A549 (cell line): ENCODE data around the gene FGFBP2. TPM values are rescaled to one million over a fixed set of nuclear protein-coding genes. Genes with fewer than 3 reads are reported as not detected.
"Not testable (repeated sequence)": the region's sequence is repeated elsewhere in the genome, so short reads cannot be mapped to it uniquely, and the experiment has no call there.

ENCODE experiments used
- ATAC-seq, 2 experiments: fragments of 200-7000 bp in 1 of 2; fragments of >200 bp in 1 of 2; cut with Nextera tagmentation in 1 of 2; cut with Tn5 transposase in 1 of 2; 3 replicates each; pipeline versions ENCODE4 v1.8.0 to v1.9.1; 2018 to 2020; ENCODE audit warnings: mild to moderate bottlenecking in 1 of 2, moderate library complexity in 1 of 2
- CTCF ChIA-PET: fragments of 300-600 bp; sonication (Branson Sonifier 250); formaldehyde crosslinking; extraction: SDS; loops from one replicate; lab custom pipeline; 2021; ENCODE audit warnings: antibody characterized with exemption, inconsistent platforms; lab: Yijun Ruan, JAX
- POLR2A ChIA-PET: fragments of 350-600 bp; formaldehyde crosslinking; extraction: SDS; loops from one replicate; lab custom pipeline; 2021; ENCODE audit warnings: antibody characterized with exemption, inconsistent platforms; lab: Yijun Ruan, JAX
- DNase-seq, 2 experiments: peaks; one replicate each; pipeline versions ENCODE4 v3.0.0 to v3.0.0-alpha.2; 2011 to 2016; ENCODE audit warnings: low read depth in 1 of 2, low spot score in 1 of 2
- FAIRE-seq: peaks from 2 replicates; lab custom pipeline; 2011; peaks lifted over from hg19 to GRCh38; lab: Jason Lieb, UNC
- H3K27ac ChIP-seq, 2 experiments: fragments of >200 bp; sonication (Bioruptor Twin); formaldehyde crosslinking; 3 replicates each; pipeline ENCODE4 v1.5.1; 2016 to 2017
- H3K4me1 ChIP-seq: fragments of >200 bp; sonication (Bioruptor Twin); formaldehyde crosslinking; 3 replicates; pipeline ENCODE4 v1.6.1; 2016
- H3K4me2 ChIP-seq: fragments of >200 bp; sonication (Bioruptor Twin); formaldehyde crosslinking; 3 replicates; pipeline ENCODE4 v1.6.1; 2016
- H3K4me3 ChIP-seq: fragments of >200 bp; sonication (Bioruptor Twin); formaldehyde crosslinking; 3 replicates; pipeline ENCODE4 v1.5.1; 2016
- H3K9me3 ChIP-seq: fragments of >200 bp; sonication (Bioruptor Twin); formaldehyde crosslinking; 3 replicates; pipeline ENCODE4 v1.6.1; 2016
- CHD4 ChIP-seq: fragments of 200-600 bp; sonication (generic); IDR thresholded peaks from 2 replicates; pipeline ENCODE4 v1.6.1; 2016; ENCODE audit warnings: antibody characterized with exemption, mild to moderate bottlenecking, borderline replicate concordance
- ESRRA ChIP-seq: fragments of 150-350 bp; IDR thresholded peaks from 2 replicates; pipeline ENCODE4 v1.6.1; 2014; ENCODE audit warnings: mild to moderate bottlenecking, low read length, borderline replicate concordance
- FOSB ChIP-seq: fragments of 250-450 bp; sonication (Bioruptor Pico); IDR thresholded peaks from 2 replicates; pipeline ENCODE4 v1.5.0; 2020; ENCODE audit warnings: mild to moderate bottlenecking, moderate library complexity
- FOXS1 ChIP-seq: fragments of 250-450 bp; sonication (Bioruptor Pico); IDR thresholded peaks from 2 replicates; pipeline ENCODE4 v1.5.0; 2020; ENCODE audit warnings: mild to moderate bottlenecking, moderate library complexity
- HEYL ChIP-seq: fragments of 250-450 bp; sonication (Bioruptor Pico); IDR thresholded peaks from 2 replicates; pipeline ENCODE4 v1.8.0; 2021; ENCODE audit warnings: mild to moderate bottlenecking, moderate library complexity
- HOXB5 ChIP-seq: fragments of 250-450 bp; sonication (Bioruptor Pico); IDR thresholded peaks from 2 replicates; pipeline ENCODE4 v1.5.0; 2020; ENCODE audit warnings: mild to moderate bottlenecking, moderate library complexity
- KDM1A ChIP-seq: fragments of 200-600 bp; sonication (generic); IDR thresholded peaks from 2 replicates; pipeline ENCODE4 v1.6.1; 2016; ENCODE audit warnings: low read depth, mild to moderate bottlenecking
- NPAS2 ChIP-seq: fragments of 250-450 bp; sonication (Bioruptor Pico); IDR thresholded peaks from 2 replicates; pipeline ENCODE4 v1.8.0; 2022; ENCODE audit warnings: mild to moderate bottlenecking, moderate library complexity, borderline replicate concordance
- POLR2A ChIP-seq: IDR thresholded peaks from 2 replicates; pipeline ENCODE4 v1.6.1; 2012; ENCODE audit warnings: mild to moderate bottlenecking, low read length
- RARB ChIP-seq: fragments of 250-450 bp; sonication (Bioruptor Pico); IDR thresholded peaks from 2 replicates; pipeline ENCODE4 v1.8.0; 2021; ENCODE audit warnings: mild to moderate bottlenecking, moderate library complexity
- RNF2 ChIP-seq: fragments of 200-600 bp; sonication (generic); IDR thresholded peaks from 2 replicates; pipeline ENCODE4 v1.6.1; 2016; ENCODE audit warnings: low read depth, mild to moderate bottlenecking, antibody characterized with exemption, moderate library complexity, borderline replicate concordance
- TFCP2L1 ChIP-seq: fragments of 250-450 bp; sonication (Bioruptor Pico); IDR thresholded peaks from 2 replicates; pipeline ENCODE4 v1.5.0; 2021; ENCODE audit warnings: mild to moderate bottlenecking
- TP53 ChIP-seq: fragments of 250-450 bp; sonication (Bioruptor Pico); IDR thresholded peaks from 2 replicates; pipeline ENCODE4 v1.5.0; 2021; ENCODE audit warnings: mild to moderate bottlenecking, moderate library complexity
- ZFP36 ChIP-seq: fragments of 450-650 bp; IDR thresholded peaks from 2 replicates; pipeline ENCODE4 v1.6.1; 2014; ENCODE audit warnings: borderline replicate concordance; ENCODE audit not compliant: partially characterized antibody
- ZSCAN20 ChIP-seq: fragments of 250-450 bp; sonication (Bioruptor Pico); IDR thresholded peaks from 2 replicates; pipeline ENCODE4 v1.8.0; 2022; ENCODE audit warnings: mild to moderate bottlenecking, moderate library complexity
- WGBS: methylation state at CpG from one replicate; pipeline ENCODE4 v1.1.6; 2017; ENCODE audit errors: missing lambda C conversion rate; 5-methylcytosine and 5-hydroxymethylcytosine counted together
- polyA plus RNA-seq, 4 experiments: library from polyadenylated mRNA; depleted of rRNA in 3 of 4; stranded (reverse); fragments of >200 nt; fragmentation: RNase III in 1 of 4; extraction: RNeasy Plus Mini Kit Qiagen cat#74134 plus additional on column Dnase treatment in 1 of 4; gene quantifications; 2 replicates in 3 of 4; 3 replicates in 1 of 4; pipeline ENCODE4 v1.2.3, GENCODE V29; 2011 to 2017
- TF ChIP-seq, protein P1 (sequence below): IDR thresholded peaks from 2 replicates; pipeline ENCODE4 v1.6.1; 2012
- TF ChIP-seq, protein P2 (sequence below): fragments of 250-450 bp; sonication (Bioruptor Pico); IDR thresholded peaks from 2 replicates; pipeline ENCODE4 v1.5.0; 2020; ENCODE audit warnings: low read depth, mild to moderate bottlenecking, moderate library complexity
- TF ChIP-seq, protein P3 (sequence below): IDR thresholded peaks from 2 replicates; pipeline ENCODE4 v1.6.1; 2012; ENCODE audit warnings: low read depth, borderline replicate concordance

FGFBP2 gene
- polyA plus RNA-seq, 2 of the 4 experiments (the other 2 are of a cell fraction) = not detected

DNA sequence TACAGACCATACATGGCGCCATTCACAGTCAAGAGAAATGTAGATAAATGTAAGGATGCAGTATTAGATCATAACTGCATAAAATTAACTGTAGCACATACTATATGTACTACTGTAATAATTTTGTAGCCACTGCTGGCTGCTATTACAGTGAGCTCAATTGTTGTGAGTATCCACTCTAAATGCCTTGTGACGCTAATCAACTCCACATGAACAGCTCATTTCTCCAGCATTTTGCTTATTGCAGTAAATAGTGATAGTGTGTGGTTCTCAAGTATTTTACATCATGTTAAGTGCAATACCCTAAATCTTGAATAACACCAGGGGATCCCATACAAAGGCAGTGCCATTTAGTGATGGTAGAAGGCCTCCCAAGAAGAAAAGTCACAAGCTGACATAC lies 45.7 kb downstream of the FGFBP2 start:
- Histone ChIP-seq H3K4me2 (no peak overlapping the region), H3K9me3 (no peaks in the 10 kb centered on the region), H3K27ac (no peak overlapping the region), H3K4me3 (no peak overlapping the region), H3K4me1 (peaks cover 51% of the 10 kb centered on the region)
- ChIA-PET CTCF (interaction anchor here (2.1 kb wide), 1 partner anchor 39 kb away, joined by 11 read pairs; no protein-coding TSS in a partner anchor), POLR2A (no interaction called here)
- no peak for FAIRE-seq
- TF ChIP-seq FOSB (CRISPR knock-in tag) (no peak), FOXS1 (CRISPR knock-in tag) (no peak), NPAS2 (CRISPR knock-in tag) (no peak)
- TF ChIP-seq, protein P1, sequence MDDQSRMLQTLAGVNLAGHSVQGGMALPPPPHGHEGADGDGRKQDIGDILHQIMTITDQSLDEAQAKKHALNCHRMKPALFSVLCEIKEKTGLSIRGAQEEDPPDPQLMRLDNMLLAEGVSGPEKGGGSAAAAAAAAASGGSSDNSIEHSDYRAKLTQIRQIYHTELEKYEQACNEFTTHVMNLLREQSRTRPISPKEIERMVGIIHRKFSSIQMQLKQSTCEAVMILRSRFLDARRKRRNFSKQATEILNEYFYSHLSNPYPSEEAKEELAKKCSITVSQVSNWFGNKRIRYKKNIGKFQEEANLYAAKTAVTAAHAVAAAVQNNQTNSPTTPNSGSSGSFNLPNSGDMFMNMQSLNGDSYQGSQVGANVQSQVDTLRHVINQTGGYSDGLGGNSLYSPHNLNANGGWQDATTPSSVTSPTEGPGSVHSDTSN = no peak
- DNase-seq = no peak
- ATAC-seq = no peak
- WGBS = 96% methylated on average over 2 of the region's 2 CpGs

DNA sequence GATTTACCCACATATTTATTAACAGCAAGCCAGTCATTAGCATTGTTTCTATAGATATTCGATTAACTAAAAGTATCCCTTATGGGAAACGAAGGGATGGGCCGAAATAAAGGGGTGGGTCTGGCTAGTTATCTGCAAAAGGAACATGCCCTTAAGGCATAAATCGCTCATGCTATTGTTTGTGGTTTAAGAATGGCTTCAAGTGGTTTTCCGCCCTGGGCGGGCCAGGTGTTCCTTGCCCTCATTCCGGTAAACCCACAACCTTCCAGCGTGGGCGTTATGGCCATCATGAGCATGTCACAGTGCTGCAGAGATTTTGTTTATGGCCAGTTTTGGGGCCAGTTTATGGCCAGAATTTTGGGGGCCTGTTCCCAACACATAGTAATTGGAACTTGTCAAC lies 46.6 kb downstream of the FGFBP2 start:
- ATAC-seq, H3K9me3 ChIP-seq, DNase-seq, H3K4me2 ChIP-seq, FAIRE-seq, POLR2A ChIA-PET, H3K4me3 ChIP-seq: not testable (repeated sequence)
- WGBS = 93% methylated on average over 9 of the region's 9 CpGs
- Histone ChIP-seq H3K4me1 (peaks cover 41% of the 10 kb centered on the region), H3K27ac (peak overlapping the region in 1 of 2 experiments; percentile 16; a peak in 1 of 6 replicates)
- CTCF ChIA-PET = interaction anchor here (1.5 to 1.7 kb wide), 2 partner anchors 34 to 111 kb away, joined by 5 to 9 read pairs; no protein-coding TSS in a partner anchor

DNA sequence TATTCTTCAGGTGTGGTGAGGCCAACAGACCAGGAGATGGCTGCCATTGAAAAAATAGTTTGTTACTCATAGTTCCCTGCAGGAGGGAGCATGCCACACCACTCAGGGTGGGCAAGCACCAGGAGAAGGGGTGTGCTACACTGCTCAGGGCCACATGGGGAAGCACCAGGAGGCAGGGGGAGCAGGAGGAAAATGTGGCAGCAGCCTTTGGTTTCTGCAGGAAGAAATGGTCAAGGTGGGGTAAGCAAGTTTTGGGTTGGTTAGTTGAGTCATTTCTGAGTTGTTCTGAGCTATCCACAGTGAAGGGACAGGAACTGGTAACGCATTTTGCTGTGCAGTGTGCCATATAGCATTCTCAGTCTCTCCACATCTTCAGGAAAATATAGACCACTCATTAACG lies 48.2 kb downstream of the FGFBP2 start:
- FAIRE-seq (no peak), ATAC-seq (no peak), DNase-seq (no peak)
- no peak overlapping the region for H3K4me2 ChIP-seq
- POLR2A ChIA-PET = no interaction called here
- CTCF ChIA-PET = interaction anchor here (4.1 kb wide), 1 partner anchor 32 kb away, joined by 24 read pairs; no protein-coding TSS in a partner anchor
- H3K9me3 ChIP-seq = no peaks in the 10 kb centered on the region
- no peak overlapping the region for H3K4me3 ChIP-seq
- peak overlapping the region in 1 of 2 experiments; percentile 76; a peak in 3 of 6 replicates for H3K27ac ChIP-seq
- H3K4me1 ChIP-seq = peaks cover 27% of the 10 kb centered on the region
- TF ChIP-seq TP53 (CRISPR knock-in tag) = no peak
- TF ChIP-seq, protein P2, sequence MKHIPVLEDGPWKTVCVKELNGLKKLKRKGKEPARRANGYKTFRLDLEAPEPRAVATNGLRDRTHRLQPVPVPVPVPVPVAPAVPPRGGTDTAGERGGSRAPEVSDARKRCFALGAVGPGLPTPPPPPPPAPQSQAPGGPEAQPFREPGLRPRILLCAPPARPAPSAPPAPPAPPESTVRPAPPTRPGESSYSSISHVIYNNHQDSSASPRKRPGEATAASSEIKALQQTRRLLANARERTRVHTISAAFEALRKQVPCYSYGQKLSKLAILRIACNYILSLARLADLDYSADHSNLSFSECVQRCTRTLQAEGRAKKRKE (CRISPR knock-in tag) = no peak
- TF ChIP-seq FOSB (CRISPR knock-in tag) = no peak
- TF ChIP-seq TFCP2L1 (CRISPR knock-in tag) = no peak
- TF ChIP-seq HEYL = no peak
- no peak for TF ChIP-seq POLR2A
- TF ChIP-seq RARB (CRISPR knock-in tag) = no peak
- no peak for TF ChIP-seq RNF2
- TF ChIP-seq HOXB5 (CRISPR knock-in tag) = no peak
- no peak for TF ChIP-seq KDM1A
- TF ChIP-seq, protein P3, sequence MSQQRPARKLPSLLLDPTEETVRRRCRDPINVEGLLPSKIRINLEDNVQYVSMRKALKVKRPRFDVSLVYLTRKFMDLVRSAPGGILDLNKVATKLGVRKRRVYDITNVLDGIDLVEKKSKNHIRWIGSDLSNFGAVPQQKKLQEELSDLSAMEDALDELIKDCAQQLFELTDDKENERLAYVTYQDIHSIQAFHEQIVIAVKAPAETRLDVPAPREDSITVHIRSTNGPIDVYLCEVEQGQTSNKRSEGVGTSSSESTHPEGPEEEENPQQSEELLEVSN = no peak
- TF ChIP-seq CHD4 = no peak
- TF ChIP-seq ZSCAN20 = no peak
- TF ChIP-seq, all 56 proteins: peak for 0
- WGBS = 100% methylated on average over 2 of the region's 2 CpGs

DNA sequence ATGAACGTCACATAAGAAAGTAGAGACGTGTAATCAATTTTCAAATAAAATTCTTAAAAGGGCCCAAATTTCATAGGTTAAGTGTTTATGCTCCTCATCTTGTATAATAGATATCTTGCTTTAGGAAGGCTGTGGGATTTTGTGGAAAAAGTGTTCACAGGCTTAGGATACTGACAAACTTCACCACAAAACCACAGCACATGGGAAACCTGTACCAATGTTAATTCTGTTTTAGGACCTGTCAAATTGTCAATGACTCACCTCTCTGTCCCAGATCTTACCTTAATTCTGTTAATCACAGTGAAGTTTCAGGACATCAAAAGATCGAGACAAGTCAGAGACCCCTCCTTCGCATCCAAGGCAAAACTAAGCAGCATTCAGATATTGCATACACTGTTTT lies 48.7 kb downstream of the FGFBP2 start:
- H3K9me3 ChIP-seq = no peaks in the 10 kb centered on the region
- ChIA-PET CTCF (interaction anchor here (1.6 to 4.1 kb wide), 2 partner anchors 22 to 31 kb away, joined by 4 to 24 read pairs; no protein-coding TSS in a partner anchor), POLR2A (no interaction called here)
- no peak for DNase-seq
- peak overlapping the region in 1 of 2 experiments; percentile 76; a peak in 4 of 6 replicates for H3K27ac ChIP-seq
- no peak for FAIRE-seq
- peaks cover 23% of the 10 kb centered on the region for H3K4me1 ChIP-seq
- H3K4me2 ChIP-seq = no peak overlapping the region; the same call in 2 of the 3 replicates
- 90% methylated on average over 4 of the region's 4 CpGs for WGBS
- no peak for ATAC-seq
- H3K4me3 ChIP-seq = no peak overlapping the region
- TF ChIP-seq ZFP36 (no peak), ESRRA (no peak), KDM1A (no peak)
